OCI-LY1 (cell line): ENCODE results near the gene IL1RAPL2.

Source experiments
- H2AFZ ChIP-seq: fragments of 200-600 bp; sonication (generic), shearing (Covaris generic); 2 replicates; pipeline ENCODE4 v1.6.0; 2014; ENCODE audit warnings: antibody characterized with exemption, mild to moderate bottlenecking, low read length
- H3F3A ChIP-seq: fragments of 200-600 bp; sonication (generic), shearing (Covaris generic); 2 replicates; pipeline ENCODE4 v1.6.0; 2014; ENCODE audit warnings: mild to moderate bottlenecking, antibody characterized with exemption, low read length, moderate library complexity; ENCODE audit not compliant: insufficient read depth
- H3K27ac ChIP-seq: fragments of 200-600 bp; sonication (generic); 2 replicates; pipeline ENCODE4 v1.5.1; 2014; ENCODE audit warnings: low read length, mixed run types, mild to moderate bottlenecking, low read depth; ENCODE audit not compliant: poor library complexity, severe bottlenecking
- H3K27me3 ChIP-seq: fragments of 200-600 bp; sonication (generic); 2 replicates; pipeline ENCODE4 v1.6.0; 2014; ENCODE audit warnings: antibody characterized with exemption, mild to moderate bottlenecking, low read length, moderate library complexity; ENCODE audit not compliant: insufficient read depth
- H3K36me3 ChIP-seq: fragments of 200-600 bp; sonication (generic); 2 replicates; pipeline ENCODE4 v1.6.1; 2014; ENCODE audit warnings: mild to moderate bottlenecking, antibody characterized with exemption, low read length, moderate library complexity, mixed read lengths; ENCODE audit not compliant: insufficient read depth
- H3K4me1 ChIP-seq: fragments of 200-600 bp; sonication (generic); 2 replicates; pipeline ENCODE4 v1.5.1; 2014; ENCODE audit warnings: mild to moderate bottlenecking, low read length, moderate library complexity; ENCODE audit not compliant: insufficient read depth, severe bottlenecking
- H3K4me2 ChIP-seq: fragments of 200-600 bp; sonication (generic), shearing (Covaris generic); 2 replicates; pipeline ENCODE4 v1.6.1; 2014; ENCODE audit warnings: low read length
- H3K4me3 ChIP-seq: fragments of 200-600 bp; sonication (generic); 2 replicates; pipeline ENCODE4 v1.5.1; 2014; ENCODE audit warnings: low read length, low read depth, mild to moderate bottlenecking, mixed read lengths; ENCODE audit not compliant: poor library complexity, severe bottlenecking
- H3K79me2 ChIP-seq: fragments of 200-600 bp; shearing (Covaris generic); 2 replicates; pipeline ENCODE4 v1.6.1; 2016; ENCODE audit warnings: mixed run types, low read length, mixed read lengths; ENCODE audit not compliant: insufficient read depth
- H3K9ac ChIP-seq: fragments of 200-600 bp; sonication (generic), shearing (Covaris generic); 2 replicates; pipeline ENCODE4 v1.6.1; 2014; ENCODE audit warnings: mild to moderate bottlenecking, low read length, mixed read lengths
- H3K9me2 ChIP-seq: fragments of 200-600 bp; sonication (generic), shearing (Covaris generic); 2 replicates; pipeline ENCODE4 v1.6.1; 2014; ENCODE audit warnings: low read depth, mild to moderate bottlenecking, low read length, mixed read lengths
- H3K9me3 ChIP-seq: fragments of 200-600 bp; shearing (Covaris generic); 2 replicates; pipeline ENCODE4 v1.6.1; 2014; ENCODE audit warnings: low read length, mixed read lengths
- H4K20me1 ChIP-seq: fragments of 200-600 bp; sonication (generic), shearing (Covaris generic); 2 replicates; pipeline ENCODE4 v1.6.0; 2016; ENCODE audit warnings: mild to moderate bottlenecking, low read length; ENCODE audit not compliant: insufficient read depth
- CTCF ChIP-seq: fragments of 200-600 bp; sonication (generic), shearing (Covaris generic); IDR thresholded peaks from 2 replicates; pipeline ENCODE4 v1.5.1; 2017; ENCODE audit warnings: mild to moderate bottlenecking, antibody characterized with exemption, low read length, moderate library complexity, mixed read lengths
- EZH2 ChIP-seq: fragments of 200-600 bp; sonication (generic), shearing (Covaris generic); IDR thresholded peaks from 2 replicates; pipeline ENCODE4 v1.8.0; 2017; ENCODE audit warnings: borderline replicate concordance, mixed run types, mild to moderate bottlenecking, antibody characterized with exemption, low read length, moderate library complexity, mixed read lengths

IL1RAPL2 gene

GRCh38 chrX:105098812-105099211 lies 532.8 kb downstream of the IL1RAPL2 start:
- H3K79me2 ChIP-seq = no peaks in the 10 kb centered on the region
- H3K27ac ChIP-seq = no peak overlapping the region

GRCh38 chrX:105101378-105101777 lies 535.4 kb downstream of the IL1RAPL2 start:
- H4K20me1 ChIP-seq = no peaks in the 10 kb centered on the region
- H3K4me1 ChIP-seq = no peaks in the 10 kb centered on the region
- H3K9me2 ChIP-seq = no peaks in the 10 kb centered on the region
- TF ChIP-seq EZH2 (no peak), CTCF (no peak)
- H3K4me3 ChIP-seq = no peak overlapping the region
- H3K27ac ChIP-seq = no peak overlapping the region
- H3F3A ChIP-seq = no peaks in the 10 kb centered on the region
- H2AFZ ChIP-seq = no peak overlapping the region
- no peaks in the 10 kb centered on the region for H3K79me2 ChIP-seq
- no peak overlapping the region for H3K4me2 ChIP-seq
- H3K9ac ChIP-seq = no peak overlapping the region
- no peaks in the 10 kb centered on the region for H3K27me3 ChIP-seq
- H3K9me3 ChIP-seq = no peaks in the 10 kb centered on the region
- no peaks in the 10 kb centered on the region for H3K36me3 ChIP-seq

More at GRCh38 chrX:105098812-105099211, 532.8 kb downstream of the IL1RAPL2 start:
- Histone ChIP-seq H3K4me2 (no peak overlapping the region), H4K20me1 (no peaks in the 10 kb centered on the region), H3K36me3 (no peaks in the 10 kb centered on the region), H2AFZ (no peak overlapping the region), H3K9me2 (no peaks in the 10 kb centered on the region), H3K4me3 (no peak overlapping the region), H3K9ac (no peak overlapping the region), H3F3A (no peaks in the 10 kb centered on the region), H3K9me3 (no peaks in the 10 kb centered on the region), H3K4me1 (no peaks in the 10 kb centered on the region), H3K27me3 (no peaks in the 10 kb centered on the region)
- TF ChIP-seq CTCF = no peak
- no peak for TF ChIP-seq EZH2

- no peaks in the 10 kb centered on the region for H4K20me1 ChIP-seq
- no peak overlapping the region for H3K27ac ChIP-seq
- H3K79me2 ChIP-seq = no peaks in the 10 kb centered on the region
- no peaks in the 10 kb centered on the region for H3F3A ChIP-seq
- TF ChIP-seq CTCF (no peak), EZH2 (no peak)
- no peaks in the 10 kb centered on the region for H3K36me3 ChIP-seq
- no peak overlapping the region for H2AFZ ChIP-seq
- no peaks in the 10 kb centered on the region for H3K9me3 ChIP-seq
- no peak overlapping the region for H3K4me2 ChIP-seq
- H3K4me3 ChIP-seq = no peak overlapping the region
- no peaks in the 10 kb centered on the region for H3K9me2 ChIP-seq
- H3K4me1 ChIP-seq = no peaks in the 10 kb centered on the region
- no peak overlapping the region for H3K9ac ChIP-seq
- H3K27me3 ChIP-seq = no peaks in the 10 kb centered on the region
Observed at GRCh38 chrX:105109936-105110335, 543.9 kb downstream of the IL1RAPL2 start.
